OCI-LY7 (cell line): Measurements from ENCODE around the gene SRSF4.

Experiments used
- EZH2phosphoT487 ChIP-seq: fragments of 200-600 bp; sonication (generic); IDR thresholded peaks from 2 replicates; pipeline ENCODE4 v1.6.1; 2018; ENCODE audit warnings: low read depth, borderline replicate concordance, mild to moderate bottlenecking, mixed run types, antibody characterized with exemption, low read length, moderate library complexity, mixed read lengths
- TF ChIP-seq, protein P1 (sequence below): fragments of 200-600 bp; sonication (generic); conservative IDR thresholded peaks from 2 replicates; pipeline ENCODE4 v1.5.1; 2014; ENCODE audit warnings: mild to moderate bottlenecking, antibody characterized with exemption, low read length, moderate library complexity, mixed read lengths

DNA sequence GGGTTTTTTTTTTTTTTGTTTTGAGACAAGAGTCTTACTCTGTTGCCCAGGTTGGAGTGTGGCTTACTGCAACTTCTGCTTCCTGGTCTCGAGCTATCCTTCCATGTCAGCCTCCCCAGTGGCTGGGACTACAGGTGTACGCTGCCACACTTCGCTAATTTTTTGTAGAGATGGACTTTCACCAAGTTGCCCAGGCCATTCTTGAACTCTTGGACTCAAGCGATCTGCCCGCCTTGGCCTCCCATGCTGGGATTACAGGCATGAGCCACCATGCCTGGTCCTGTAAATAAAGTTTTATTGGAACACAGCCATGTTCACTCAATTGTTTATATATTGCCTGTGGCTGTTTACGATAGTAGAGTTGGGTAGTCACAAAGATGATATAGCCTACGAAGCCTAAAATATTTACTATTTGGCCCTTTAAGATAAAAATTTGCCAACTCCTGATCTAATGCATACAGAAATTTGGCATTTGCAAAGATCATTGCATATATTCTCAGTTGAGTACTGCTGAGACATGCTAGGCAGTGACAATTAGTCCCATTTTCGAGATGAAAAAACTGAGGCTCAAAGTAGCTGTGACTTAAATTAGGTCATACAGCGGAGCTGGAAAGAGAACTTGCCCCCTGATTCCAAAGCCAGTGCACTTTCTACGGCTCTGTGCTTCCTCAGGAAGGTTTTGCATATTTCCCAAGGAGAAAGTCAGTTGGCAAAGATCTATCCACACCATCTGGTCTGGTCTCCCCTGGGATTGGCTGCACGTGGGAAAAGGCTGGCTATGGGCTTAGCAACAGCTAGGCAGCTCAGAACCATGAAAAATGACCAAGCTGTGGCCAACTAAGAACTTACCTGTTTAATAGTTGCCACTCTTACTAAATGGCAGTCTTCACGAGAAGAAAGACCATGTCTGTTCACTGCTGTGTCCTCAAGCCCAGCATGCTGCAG is 29.7 kb upstream of the SRSF4 start:
- TF ChIP-seq, protein P1, sequence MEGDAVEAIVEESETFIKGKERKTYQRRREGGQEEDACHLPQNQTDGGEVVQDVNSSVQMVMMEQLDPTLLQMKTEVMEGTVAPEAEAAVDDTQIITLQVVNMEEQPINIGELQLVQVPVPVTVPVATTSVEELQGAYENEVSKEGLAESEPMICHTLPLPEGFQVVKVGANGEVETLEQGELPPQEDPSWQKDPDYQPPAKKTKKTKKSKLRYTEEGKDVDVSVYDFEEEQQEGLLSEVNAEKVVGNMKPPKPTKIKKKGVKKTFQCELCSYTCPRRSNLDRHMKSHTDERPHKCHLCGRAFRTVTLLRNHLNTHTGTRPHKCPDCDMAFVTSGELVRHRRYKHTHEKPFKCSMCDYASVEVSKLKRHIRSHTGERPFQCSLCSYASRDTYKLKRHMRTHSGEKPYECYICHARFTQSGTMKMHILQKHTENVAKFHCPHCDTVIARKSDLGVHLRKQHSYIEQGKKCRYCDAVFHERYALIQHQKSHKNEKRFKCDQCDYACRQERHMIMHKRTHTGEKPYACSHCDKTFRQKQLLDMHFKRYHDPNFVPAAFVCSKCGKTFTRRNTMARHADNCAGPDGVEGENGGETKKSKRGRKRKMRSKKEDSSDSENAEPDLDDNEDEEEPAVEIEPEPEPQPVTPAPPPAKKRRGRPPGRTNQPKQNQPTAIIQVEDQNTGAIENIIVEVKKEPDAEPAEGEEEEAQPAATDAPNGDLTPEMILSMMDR: no peak
- TF ChIP-seq EZH2phosphoT487: no peak
